Measurements from ENCODE around the gene DIP2B.

- TF ChIP-seq EZH2phosphoT487 (IDR thresholded peaks at IDR 0.05; ENCODE audit: insufficient read depth, low read depth) (no peak), EZH2 (IDR thresholded peaks at IDR 0.05; ENCODE audit: insufficient read depth, poor library complexity, severe bottlenecking) (no peak)
Observed at GRCh38 chr12:50599366-50600095, 94.7 kb downstream of the DIP2B start.

Measured in GM23248 (cell line).